ENCODE data around the gene SCAMP2. TPM values are rescaled to one million over a fixed set of nuclear protein-coding genes. Genes with fewer than 3 reads are reported as not detected.

Gene SCAMP2
- total and polyA plus RNA-seq, 10 of the 15 experiments (the other 5 are each of a cell fraction or from before 2014, with no cell fraction given), result 10.9 to 158 (median 99.6) TPM

DNA sequence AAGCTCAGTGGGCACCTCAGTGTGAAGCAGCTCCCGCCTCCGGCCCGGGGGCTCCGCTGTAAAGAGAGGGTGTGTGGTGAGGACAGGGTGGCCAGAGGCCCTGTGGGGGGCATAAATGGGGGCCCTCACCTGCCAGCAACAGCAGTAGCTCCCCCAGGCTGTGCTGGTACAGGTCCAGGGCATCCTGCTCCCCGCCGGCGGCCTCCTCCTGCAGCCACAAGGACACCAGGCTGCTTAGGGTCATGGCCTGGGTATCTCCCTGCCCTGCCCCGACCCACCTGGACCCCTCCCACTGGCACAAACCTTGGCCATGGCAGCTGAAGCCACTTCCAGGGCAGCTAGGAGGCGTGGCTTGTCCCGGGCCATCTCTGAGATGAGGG is 35.0 kb downstream of the SCAMP2 start:
- no peaks in the 10 kb centered on the region for H3K36me3 ChIP-seq (ENCODE audit: control insufficient read depth in 2 of 2, insufficient read depth in 2 of 2, low read length in 1 of 2)
- H3K27me3 ChIP-seq (replicated peaks in 1 of 2; ENCODE audit: control insufficient read depth in 2 of 2, insufficient read depth in 2 of 2, low read length in 1 of 2), result no peaks in the 10 kb centered on the region
- POLR2A ChIA-PET, result interaction anchor here (0.6 kb wide), 1 partner anchor 109 kb away, joined by 8 read pairs; no protein-coding TSS in a partner anchor
- CTCF ChIA-PET, result interaction anchor here (0.6 to 4.5 kb wide), 7 partner anchors 34 to 203 kb away, joined by 3 to 30 read pairs (median 4); no protein-coding TSS in a partner anchor
- no peak overlapping the region for H3K9ac ChIP-seq (ENCODE audit: control insufficient read depth, insufficient read depth, low read length)
- no TSS peak for BruUV-seq (replicated peaks)
- DNase-seq (ENCODE audit: low read depth, low spot score), result no peak
- H3K27ac ChIP-seq (ENCODE audit: control insufficient read depth, insufficient read depth), result no peak overlapping the region
- no peaks in the 10 kb centered on the region for H3K9me3 ChIP-seq (replicated peaks; ENCODE audit: control insufficient read depth, insufficient read depth, low read length)
- SMC1A ChIA-PET (ENCODE audit: uncharacterized antibody, unreplicated experiment), result interaction anchor here (0.8 kb wide), 1 partner anchor 67 kb away, joined by 3 read pairs; no protein-coding TSS in a partner anchor
- H4K20me1 ChIP-seq (ENCODE audit: control insufficient read depth, insufficient read depth), result no peaks in the 10 kb centered on the region
- intact Hi-C loops (cut with micrococcal nuclease; ENCODE audit: unreplicated experiment) (loop anchor here (5.0 kb wide), 1 partner anchor 201 kb away; no protein-coding TSS in a partner anchor), in situ Hi-C loops (cut with MboI) (no loop called here)
- ATAC-seq, result no peak
- H3K4me1 ChIP-seq (ENCODE audit: control insufficient read depth, insufficient read depth, low read length), result peaks cover 4% of the 10 kb centered on the region
- H2AFZ ChIP-seq (ENCODE audit: control insufficient read depth, low read depth, low read length), result no peak overlapping the region
- no peak overlapping the region for H3K4me3 ChIP-seq
- peaks cover 3% of the 10 kb centered on the region; the same call in 1 of the 2 replicates for H3K79me2 ChIP-seq (ENCODE audit: control insufficient read depth, insufficient read depth, low read length)
- RAD21 ChIA-PET (ENCODE audit: unreplicated experiment), result interaction anchor here (0.8 kb wide), 1 partner anchor 69 kb away, joined by 3 read pairs; the partner anchor contains the start of gene FAM219B
- FAIRE-seq, result no peak
- H3K4me2 ChIP-seq (ENCODE audit: control insufficient read depth, insufficient read depth), result no peak overlapping the region
- 88% methylated on average over 10 of the region's 10 CpGs for WGBS (ENCODE audit: insufficient coverage, insufficient replicate concordance, low lambda C conversion rate, missing lambda C conversion rate)
- TF ChIP-seq, protein P1, sequence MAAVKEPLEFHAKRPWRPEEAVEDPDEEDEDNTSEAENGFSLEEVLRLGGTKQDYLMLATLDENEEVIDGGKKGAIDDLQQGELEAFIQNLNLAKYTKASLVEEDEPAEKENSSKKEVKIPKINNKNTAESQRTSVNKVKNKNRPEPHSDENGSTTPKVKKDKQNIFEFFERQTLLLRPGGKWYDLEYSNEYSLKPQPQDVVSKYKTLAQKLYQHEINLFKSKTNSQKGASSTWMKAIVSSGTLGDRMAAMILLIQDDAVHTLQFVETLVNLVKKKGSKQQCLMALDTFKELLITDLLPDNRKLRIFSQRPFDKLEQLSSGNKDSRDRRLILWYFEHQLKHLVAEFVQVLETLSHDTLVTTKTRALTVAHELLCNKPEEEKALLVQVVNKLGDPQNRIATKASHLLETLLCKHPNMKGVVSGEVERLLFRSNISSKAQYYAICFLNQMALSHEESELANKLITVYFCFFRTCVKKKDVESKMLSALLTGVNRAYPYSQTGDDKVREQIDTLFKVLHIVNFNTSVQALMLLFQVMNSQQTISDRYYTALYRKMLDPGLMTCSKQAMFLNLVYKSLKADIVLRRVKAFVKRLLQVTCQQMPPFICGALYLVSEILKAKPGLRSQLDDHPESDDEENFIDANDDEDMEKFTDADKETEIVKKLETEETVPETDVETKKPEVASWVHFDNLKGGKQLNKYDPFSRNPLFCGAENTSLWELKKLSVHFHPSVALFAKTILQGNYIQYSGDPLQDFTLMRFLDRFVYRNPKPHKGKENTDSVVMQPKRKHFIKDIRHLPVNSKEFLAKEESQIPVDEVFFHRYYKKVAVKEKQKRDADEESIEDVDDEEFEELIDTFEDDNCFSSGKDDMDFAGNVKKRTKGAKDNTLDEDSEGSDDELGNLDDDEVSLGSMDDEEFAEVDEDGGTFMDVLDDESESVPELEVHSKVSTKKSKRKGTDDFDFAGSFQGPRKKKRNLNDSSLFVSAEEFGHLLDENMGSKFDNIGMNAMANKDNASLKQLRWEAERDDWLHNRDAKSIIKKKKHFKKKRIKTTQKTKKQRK (IDR thresholded peaks at IDR 0.05; ENCODE audit: low read depth, low read length), result no peak
- TF ChIP-seq CHD4 (IDR thresholded peaks at IDR 0.05) (no peak), DPF2 (IDR thresholded peaks at IDR 0.05) (no peak), ZBTB33 (IDR thresholded peaks at IDR 0.05) (no peak), SMAD1 (IDR thresholded peaks at IDR 0.05; ENCODE audit: low read depth, partially characterized antibody) (no peak), HDAC6 (IDR thresholded peaks at IDR 0.05; ENCODE audit: unreplicated experiment) (no peak), RELB (IDR thresholded peaks at IDR 0.05; ENCODE audit: low read depth) (no peak), SP1 (IDR thresholded peaks at IDR 0.05; ENCODE audit: low read depth, low read length) (no peak), MEF2B (IDR thresholded peaks at IDR 0.05; ENCODE audit: partially characterized antibody, poor library complexity, severe bottlenecking) (no peak)
- TF ChIP-seq, protein P2, sequence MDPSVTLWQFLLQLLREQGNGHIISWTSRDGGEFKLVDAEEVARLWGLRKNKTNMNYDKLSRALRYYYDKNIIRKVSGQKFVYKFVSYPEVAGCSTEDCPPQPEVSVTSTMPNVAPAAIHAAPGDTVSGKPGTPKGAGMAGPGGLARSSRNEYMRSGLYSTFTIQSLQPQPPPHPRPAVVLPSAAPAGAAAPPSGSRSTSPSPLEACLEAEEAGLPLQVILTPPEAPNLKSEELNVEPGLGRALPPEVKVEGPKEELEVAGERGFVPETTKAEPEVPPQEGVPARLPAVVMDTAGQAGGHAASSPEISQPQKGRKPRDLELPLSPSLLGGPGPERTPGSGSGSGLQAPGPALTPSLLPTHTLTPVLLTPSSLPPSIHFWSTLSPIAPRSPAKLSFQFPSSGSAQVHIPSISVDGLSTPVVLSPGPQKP (IDR thresholded peaks at IDR 0.05; ENCODE audit: low read depth, low read length), result no peak
- TF ChIP-seq, protein P3, sequence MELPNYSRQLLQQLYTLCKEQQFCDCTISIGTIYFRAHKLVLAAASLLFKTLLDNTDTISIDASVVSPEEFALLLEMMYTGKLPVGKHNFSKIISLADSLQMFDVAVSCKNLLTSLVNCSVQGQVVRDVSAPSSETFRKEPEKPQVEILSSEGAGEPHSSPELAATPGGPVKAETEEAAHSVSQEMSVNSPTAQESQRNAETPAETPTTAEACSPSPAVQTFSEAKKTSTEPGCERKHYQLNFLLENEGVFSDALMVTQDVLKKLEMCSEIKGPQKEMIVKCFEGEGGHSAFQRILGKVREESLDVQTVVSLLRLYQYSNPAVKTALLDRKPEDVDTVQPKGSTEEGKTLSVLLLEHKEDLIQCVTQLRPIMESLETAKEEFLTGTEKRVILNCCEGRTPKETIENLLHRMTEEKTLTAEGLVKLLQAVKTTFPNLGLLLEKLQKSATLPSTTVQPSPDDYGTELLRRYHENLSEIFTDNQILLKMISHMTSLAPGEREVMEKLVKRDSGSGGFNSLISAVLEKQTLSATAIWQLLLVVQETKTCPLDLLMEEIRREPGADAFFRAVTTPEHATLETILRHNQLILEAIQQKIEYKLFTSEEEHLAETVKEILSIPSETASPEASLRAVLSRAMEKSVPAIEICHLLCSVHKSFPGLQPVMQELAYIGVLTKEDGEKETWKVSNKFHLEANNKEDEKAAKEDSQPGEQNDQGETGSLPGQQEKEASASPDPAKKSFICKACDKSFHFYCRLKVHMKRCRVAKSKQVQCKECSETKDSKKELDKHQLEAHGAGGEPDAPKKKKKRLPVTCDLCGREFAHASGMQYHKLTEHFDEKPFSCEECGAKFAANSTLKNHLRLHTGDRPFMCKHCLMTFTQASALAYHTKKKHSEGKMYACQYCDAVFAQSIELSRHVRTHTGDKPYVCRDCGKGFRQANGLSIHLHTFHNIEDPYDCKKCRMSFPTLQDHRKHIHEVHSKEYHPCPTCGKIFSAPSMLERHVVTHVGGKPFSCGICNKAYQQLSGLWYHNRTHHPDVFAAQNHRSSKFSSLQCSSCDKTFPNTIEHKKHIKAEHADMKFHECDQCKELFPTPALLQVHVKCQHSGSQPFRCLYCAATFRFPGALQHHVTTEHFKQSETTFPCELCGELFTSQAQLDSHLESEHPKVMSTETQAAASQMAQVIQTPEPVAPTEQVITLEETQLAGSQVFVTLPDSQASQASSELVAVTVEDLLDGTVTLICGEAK (IDR thresholded peaks at IDR 0.05; ENCODE audit: borderline replicate concordance), result no peak
